ENCODE data around the gene TRIM14.
"Not testable (repeated sequence)": the region's sequence is repeated elsewhere in the genome, so short reads cannot be mapped to it uniquely, and the experiment has no call there.

The TRIM14 gene

DNA sequence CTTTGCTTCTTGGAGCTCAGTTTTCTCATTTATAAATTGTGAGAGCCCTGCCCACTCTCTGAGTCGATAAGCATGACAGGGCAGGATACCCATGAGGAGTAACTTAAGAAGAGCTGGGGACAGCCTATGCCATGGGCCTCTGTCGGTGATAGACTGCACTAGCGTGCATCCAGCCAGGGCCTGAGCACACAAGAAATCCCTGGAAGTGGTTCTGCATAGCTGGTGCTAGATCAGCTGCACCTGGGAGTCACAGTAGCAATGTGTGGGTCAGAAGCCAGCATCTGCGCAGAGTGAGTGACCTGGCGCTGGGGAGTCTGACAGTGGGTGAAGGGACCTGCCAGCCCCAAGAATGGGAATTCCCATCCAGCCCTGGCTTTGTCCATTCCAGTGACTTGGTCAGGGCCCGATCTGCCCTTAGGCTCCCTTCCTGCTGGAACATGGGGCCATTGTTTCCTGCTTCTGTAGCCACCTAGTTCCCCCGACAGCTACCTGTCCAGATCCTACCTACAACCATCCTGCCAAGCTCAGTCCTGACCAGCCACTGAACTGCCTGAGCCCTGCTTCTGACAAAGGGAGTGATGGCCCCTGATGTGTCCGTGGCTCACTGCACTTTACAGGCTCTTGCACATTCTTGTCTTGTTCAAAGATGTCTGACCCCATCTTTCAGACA is 98.4 kb downstream of the TRIM14 start:
- in situ Hi-C loops (cut with MboI; ENCODE audit: low sequenced_read_pairs): no loop called here

DNA sequence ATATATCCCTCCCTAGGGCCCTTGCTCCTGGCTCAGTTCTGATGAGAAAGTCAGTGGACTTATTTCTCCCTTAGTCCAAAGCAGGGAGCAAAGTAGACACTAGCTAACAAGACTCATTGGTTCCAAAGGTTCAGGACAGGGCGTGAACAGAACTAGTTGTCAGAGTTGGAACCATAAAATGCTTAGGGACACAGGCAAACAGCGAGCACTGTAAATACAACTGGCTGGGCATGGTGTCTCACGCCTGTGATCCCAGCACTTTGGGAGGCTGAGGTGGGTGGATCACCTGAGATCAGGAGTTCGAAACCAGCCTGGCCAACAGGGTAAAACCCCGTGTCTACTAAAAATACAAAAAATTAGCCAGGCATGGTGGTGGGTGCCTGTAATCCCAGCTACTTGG is 99.2 kb downstream of the TRIM14 start:
- in situ Hi-C loops (cut with MboI; ENCODE audit: low sequenced_read_pairs): not testable (repeated sequence)
